Urothelium cell line (cell line): ENCODE measurements around the gene SMOC2.
A peak's percentile ranks its signal among the peaks of the same experiment; 100 is the strongest.

Experiments used
- DNase-seq: peaks from one replicate; pipeline ENCODE4 v3.0.0; 2011; ENCODE audit warnings: low spot score, mixed read lengths
- FAIRE-seq: peaks from 2 replicates; lab custom pipeline; 2011; peaks lifted over from hg19 to GRCh38; lab: Jason Lieb, UNC

The SMOC2 gene

DNA sequence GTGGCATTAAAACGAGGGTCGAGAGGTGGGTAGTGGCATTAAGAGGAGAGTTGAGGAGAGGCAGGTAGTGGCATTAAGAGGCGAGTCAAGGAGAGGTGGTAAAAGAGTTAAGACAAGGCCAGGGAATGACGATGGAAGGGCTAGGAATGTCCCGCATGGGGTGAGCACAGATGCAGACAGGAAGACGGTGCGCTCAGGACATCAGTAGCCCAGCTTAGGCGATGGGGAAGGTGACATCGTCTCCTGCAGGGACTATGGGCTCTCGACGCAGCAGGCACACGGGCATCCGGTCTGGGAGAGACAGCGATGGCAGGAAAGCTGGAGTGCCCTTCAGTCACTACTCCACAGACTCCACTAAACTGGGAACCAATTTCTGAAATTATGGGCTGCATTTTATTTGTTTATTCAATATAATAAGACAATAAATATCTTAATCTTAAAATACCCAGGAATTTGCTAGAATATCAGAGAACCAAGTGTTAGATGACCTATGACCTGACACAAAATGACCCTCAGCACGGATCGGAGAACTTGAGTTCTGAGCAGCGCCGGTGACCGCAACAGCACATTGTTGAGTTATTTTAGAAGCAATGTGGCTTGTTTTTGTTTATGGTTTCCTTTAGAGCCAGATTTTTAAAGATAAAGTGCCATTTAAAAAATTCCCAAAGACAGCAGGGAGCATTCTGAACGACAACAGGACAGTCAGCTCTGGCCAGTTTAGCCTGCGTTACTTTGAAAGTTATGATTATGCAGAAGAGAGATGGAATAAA, 177.7 kb downstream of the SMOC2 start:
- FAIRE-seq = no peak

DNA sequence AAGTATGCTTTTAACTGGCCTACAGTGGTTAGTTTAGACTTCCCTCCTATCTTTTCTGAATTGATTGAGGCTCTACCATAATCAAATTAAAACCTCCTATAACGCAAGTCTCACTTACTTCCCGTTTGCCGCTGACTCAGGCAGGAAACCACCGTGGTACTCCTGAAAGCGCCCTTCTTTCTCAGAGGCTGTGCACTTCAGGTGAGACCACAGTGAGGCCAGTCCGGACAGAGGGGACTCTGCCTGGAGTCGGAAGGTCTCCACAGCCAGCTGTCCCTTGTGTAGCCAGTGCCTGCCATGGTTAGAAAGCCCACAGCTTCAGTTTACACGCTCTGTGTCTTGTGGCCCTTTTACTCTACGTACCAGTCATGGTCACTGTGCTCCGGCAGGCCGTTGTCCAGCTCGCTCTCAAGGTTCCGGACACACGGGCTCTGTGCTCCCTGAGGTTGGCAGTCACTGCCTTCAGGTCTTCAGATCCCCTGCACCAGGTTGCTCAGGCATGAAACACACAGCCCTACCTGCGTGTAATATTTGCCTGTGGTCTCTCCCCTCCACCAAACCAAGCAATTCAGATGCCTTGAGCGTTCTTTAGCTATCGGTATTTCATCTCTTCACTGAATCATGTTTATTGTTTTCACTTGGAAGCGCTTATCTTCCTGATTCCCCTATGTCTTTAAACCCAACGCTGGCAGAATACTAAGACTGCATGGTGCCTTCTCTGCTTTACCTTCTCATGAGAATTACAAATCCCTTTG, 178.8 kb downstream of the SMOC2 start:
- DNase-seq (no peak), FAIRE-seq (no peak)

More for the DNA sequence above, 177.7 kb downstream of the SMOC2 start:
- no peak for DNase-seq

DNA sequence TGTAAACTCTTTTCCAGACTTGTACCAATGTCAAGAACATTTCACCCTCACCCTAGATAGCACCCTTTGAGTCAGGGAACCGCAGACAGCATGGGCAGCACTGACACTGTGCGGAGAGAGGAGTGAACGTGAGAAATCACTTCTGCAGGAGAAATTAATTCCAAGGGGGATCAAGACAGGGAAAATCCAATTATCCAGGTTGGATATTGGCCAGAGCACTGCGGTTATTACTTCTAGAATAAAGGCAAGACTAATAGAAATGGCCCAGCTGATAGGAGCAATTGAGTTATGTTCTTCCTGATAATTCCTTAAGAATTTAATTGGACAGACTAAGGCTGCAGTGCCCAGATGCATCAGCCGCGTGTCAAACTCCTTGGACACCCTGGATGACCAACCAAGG, 179.6 kb downstream of the SMOC2 start:
- DNase-seq = no peak
- no peak for FAIRE-seq

DNA sequence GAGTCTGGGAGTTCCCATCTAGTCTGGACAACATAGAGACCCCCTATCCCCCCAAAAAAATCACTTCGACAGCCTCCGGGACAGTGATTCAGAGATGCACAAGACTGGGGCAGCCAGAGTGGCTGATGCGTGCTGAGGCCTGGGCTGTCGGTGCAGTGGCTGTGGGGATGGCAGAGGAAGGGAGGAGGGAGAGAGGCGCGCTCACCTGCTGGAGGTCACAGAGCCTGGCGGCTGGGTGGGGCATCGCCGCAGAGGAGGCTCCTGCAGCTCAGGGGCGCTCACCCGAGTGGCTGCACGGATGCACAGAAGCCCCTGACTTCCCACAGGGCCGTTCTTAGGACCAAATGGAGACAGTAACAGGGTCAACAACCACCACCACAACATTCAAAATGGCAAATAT, 182.8 kb downstream of the SMOC2 start:
- FAIRE-seq (no peak), DNase-seq (no peak)

- FAIRE-seq (peak; percentile 88), DNase-seq (no peak)
Observed at GRCh38 chr6:168624540-168624939, 183.6 kb downstream of the SMOC2 start.

DNA sequence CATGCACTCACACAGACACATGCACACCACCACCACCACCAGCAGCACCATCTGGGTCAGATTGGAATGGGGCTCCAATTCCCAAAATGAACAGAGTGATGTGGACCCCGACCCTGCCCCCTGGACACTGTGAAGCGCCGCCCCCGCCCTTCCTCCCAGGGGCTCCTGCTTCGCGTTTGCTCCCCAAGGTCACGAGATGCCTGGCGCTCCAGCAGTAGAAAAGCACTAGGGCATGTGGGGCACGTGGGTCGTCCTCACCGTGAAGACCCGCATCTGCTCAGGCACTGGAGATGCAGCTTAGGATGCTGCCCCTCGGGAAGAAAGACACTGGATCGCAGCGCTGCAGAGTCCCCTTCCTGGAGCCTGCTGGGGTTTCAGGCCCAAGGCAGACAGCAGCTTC, 184.0 kb downstream of the SMOC2 start:
- FAIRE-seq = no peak
- DNase-seq = no peak

- FAIRE-seq (no peak), DNase-seq (no peak)
Observed at GRCh38 chr6:168625602-168626001, 184.6 kb downstream of the SMOC2 start.

GRCh38 chr6:168626046-168626602, 185.1 kb downstream of the SMOC2 start:
- no peak for FAIRE-seq
- DNase-seq = no peak

- no peak for DNase-seq
- no peak for FAIRE-seq
Observed at GRCh38 chr6:168627506-168628175, 186.7 kb downstream of the SMOC2 start.

- FAIRE-seq (no peak), DNase-seq (no peak)
Observed at GRCh38 chr6:168628176-168628553, 187.2 kb downstream of the SMOC2 start.

DNA sequence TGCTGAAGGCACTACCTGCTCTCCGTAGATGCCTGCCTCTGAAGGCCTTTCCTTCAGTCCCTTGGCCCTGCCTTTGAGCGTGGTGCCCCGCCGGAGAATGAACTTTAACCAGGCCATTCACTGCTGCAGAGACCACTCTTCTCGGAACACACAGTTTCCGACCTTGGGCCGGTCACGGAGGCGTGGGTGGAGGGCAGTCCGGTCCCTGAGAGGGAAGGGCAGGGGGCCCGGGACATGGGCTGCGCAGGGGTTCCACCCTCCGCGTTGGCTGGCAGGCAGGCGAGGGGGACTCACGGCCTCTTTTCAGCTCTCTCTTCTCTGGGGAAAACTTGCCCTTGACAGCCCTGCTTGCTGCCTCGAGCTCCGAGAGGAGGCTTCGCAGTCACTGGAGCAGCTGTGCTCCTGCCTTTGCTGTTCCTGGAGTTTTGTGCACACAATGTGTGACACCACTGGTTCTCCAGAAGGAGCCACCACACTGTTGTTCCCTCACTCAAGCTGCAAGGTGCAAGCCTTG, 187.8 kb downstream of the SMOC2 start:
- FAIRE-seq (no peak), DNase-seq (no peak)

- FAIRE-seq = no peak
- DNase-seq = no peak
Observed at GRCh38 chr6:168631564-168631963, 190.6 kb downstream of the SMOC2 start.

DNA sequence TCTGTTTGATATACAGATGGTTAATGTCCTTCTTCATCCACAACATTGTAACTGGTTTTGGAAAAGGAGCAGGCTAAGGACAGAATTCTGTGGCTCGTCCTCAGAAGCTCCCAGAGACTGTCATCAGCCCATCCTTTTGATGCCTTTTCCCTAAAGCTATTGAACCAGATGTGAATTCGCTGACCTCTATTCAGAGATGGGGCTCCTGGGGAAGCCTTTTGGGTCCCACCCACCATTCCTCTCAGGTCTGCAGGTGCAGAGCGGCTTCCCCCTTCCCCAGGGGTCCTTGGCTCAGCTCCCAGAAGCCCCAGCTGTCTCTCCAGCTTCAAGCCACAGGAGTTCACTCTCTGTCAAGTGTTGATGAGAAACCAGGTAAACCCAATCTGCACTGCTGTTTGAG, 191.7 kb downstream of the SMOC2 start:
- DNase-seq (no peak), FAIRE-seq (no peak)

GRCh38 chr6:168634541-168635328, 193.8 kb downstream of the SMOC2 start:
- FAIRE-seq = no peak
- DNase-seq = no peak

- no peak for FAIRE-seq
- DNase-seq = no peak
Observed at GRCh38 chr6:168636147-168637004, 195.4 kb downstream of the SMOC2 start.

GRCh38 chr6:168637834-168638233, 196.8 kb downstream of the SMOC2 start:
- FAIRE-seq = no peak
- peak; percentile 24 for DNase-seq

DNA sequence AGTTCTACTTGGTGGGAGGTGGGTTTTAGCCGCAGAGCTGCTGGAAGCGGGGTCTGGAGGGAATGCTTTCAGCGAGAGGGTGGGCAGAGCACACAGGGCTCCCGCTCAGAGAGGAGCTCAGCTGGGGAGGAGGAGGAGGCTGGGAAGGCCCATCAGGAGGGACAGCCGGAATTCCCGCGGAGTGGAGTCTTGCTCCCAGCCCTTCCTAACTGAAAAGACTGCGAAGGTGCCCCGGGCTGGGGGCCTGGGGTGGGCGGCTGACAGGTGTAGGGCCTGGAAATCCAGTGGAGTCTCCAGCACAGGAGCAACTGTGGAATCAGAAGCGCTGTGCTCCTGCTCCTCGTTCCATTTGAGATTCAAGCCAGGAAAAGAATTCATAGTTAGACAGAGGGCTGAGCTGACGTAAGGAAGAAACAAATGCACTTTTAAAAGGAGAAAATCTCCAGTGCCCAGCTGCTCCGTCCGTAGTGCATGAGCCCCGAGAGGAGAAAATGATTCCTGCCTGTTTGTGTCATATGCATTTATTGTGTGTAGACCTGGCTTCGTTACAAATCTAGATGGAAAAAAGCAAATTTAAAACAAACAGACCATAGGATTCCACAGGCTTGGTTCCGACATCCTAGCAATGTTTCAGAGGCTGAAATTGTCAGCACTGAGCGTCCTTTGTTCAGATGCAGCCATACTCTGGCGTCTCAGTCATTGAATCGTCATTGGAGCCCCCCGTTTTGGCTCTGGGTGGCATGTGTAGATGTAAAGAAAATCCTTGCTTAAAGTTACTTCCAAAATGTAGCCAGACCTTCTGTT, 197.7 kb downstream of the SMOC2 start:
- FAIRE-seq (no peak), DNase-seq (no peak)

DNA sequence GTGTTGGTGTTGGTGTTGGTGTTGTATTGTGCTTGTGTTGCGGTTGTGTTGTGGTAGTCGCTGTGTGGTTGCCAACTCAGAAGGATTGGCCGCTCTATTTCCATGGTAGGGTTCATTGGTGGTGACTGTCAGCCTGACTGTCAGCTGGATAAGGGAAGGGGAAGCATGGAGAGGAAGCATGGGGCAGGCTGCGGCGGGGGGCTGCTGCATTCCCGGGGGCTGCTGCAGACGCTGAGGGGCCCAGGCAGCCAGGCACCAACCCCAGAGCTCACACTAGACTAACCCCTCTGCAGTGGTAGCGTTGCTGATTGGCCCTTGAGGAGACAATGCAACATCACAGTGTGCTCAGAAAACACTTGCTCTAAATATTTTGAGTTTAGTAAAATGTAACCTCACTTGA, 199.2 kb downstream of the SMOC2 start:
- no peak for DNase-seq
- FAIRE-seq = no peak

GRCh38 chr6:168640768-168641167, 199.8 kb downstream of the SMOC2 start:
- DNase-seq (peak; percentile 28), FAIRE-seq (no peak)
